ENCODE results near the gene MBP.

DNA sequence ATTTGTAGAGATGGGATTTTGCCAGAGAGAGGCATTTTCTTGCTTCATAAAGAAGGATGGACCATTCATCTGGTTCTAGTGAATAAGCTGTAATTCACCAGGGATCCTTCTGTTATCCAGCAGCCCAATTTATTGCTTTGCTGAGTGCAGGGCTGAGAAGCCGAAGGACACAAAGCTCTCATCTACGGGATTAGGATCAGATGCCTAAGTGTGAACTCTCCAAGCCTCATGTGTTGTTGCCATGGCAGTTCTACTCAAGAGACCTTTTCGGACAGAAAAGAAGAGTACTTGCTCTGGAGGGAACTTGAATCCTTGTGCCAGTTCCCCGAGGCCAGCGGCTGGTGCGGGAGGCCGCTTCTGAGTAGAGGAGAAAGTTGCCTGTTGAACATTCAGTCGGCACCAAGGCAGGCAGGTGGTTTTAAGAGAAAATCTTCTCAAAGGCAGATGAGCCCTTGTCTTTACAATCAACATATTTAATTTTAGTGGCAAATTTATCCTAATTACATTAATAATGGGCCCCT is 38.4 kb upstream of the MBP start:
- TF ChIP-seq, protein P1, sequence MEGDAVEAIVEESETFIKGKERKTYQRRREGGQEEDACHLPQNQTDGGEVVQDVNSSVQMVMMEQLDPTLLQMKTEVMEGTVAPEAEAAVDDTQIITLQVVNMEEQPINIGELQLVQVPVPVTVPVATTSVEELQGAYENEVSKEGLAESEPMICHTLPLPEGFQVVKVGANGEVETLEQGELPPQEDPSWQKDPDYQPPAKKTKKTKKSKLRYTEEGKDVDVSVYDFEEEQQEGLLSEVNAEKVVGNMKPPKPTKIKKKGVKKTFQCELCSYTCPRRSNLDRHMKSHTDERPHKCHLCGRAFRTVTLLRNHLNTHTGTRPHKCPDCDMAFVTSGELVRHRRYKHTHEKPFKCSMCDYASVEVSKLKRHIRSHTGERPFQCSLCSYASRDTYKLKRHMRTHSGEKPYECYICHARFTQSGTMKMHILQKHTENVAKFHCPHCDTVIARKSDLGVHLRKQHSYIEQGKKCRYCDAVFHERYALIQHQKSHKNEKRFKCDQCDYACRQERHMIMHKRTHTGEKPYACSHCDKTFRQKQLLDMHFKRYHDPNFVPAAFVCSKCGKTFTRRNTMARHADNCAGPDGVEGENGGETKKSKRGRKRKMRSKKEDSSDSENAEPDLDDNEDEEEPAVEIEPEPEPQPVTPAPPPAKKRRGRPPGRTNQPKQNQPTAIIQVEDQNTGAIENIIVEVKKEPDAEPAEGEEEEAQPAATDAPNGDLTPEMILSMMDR (IDR thresholded peaks at IDR 0.05; ENCODE audit: poor library complexity, severe bottlenecking): no peak
- no peak for TF ChIP-seq RAD21 (conservative IDR thresholded peaks at IDR 0.05)
- no peak for TF ChIP-seq POLR2AphosphoS5 (IDR thresholded peaks at IDR 0.05)

Measured in neural cell (in vitro differentiated cells).